ENCODE data around the gene DPYD. TPM values are rescaled to one million over a fixed set of nuclear protein-coding genes. Genes with fewer than 3 reads are reported as not detected.

Gene DPYD
- polyA plus RNA-seq, 12 donors, result 6.4 to 16.0 (median 9.2) TPM; not detected in 1

DNA sequence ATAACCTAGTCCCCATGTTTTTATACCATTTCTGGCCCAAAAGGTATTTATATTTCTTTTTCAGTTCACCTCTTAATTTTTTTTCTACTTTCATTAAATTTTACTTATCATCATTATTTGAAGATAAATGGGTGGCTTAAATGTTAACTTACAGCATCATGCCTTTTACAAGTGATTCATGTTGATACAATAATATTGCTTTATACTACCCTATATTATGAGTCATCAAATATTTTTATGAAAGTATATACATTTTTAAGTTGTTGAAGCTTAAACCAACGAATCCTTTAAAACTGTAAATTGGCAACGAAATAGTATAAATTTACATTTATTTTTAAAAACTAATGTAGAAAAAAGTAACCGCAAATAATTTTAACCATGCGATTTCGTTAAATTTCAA lies 207.9 kb downstream of the DPYD start:
- no peak for DNase-seq

DNA sequence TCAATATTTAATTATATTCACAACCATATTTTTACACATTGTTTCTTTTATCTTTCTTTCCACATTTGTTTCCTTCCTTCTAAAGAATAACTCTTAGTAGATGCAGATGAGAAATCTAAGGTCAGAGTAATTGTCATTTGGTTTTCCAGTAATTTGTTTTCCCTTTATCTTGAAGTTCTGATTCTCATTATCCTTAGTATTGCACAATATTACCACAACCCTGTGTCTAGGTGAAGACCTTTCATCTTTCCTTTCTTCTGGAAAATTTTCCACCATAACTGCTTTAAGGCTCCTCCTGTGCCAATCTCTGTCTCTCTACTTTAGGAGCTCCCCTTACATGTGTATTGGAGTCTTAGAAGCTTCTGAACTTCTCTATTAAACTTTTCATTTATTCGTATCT lies 209.0 kb downstream of the DPYD start:
- no peak for DNase-seq

DNA sequence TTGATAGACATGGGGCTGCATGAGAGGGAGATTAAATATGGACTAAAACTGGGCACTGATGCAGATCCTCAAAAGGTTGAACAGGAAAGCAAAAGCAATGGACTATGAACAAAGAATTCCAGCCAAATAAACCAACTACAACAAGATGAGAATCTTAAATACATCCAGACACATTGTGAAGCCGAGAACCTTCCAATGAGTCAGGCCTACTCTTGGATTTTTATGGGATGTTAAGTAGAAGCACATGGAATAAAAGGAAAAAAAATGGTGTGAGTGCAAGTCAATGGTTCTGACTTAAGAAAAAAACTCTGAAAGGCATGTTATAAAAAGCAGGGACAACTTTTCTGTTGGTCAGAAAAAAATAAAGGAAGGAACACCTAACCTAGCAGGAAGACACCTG lies 227.2 kb downstream of the DPYD start:
- no peak for DNase-seq

DNA sequence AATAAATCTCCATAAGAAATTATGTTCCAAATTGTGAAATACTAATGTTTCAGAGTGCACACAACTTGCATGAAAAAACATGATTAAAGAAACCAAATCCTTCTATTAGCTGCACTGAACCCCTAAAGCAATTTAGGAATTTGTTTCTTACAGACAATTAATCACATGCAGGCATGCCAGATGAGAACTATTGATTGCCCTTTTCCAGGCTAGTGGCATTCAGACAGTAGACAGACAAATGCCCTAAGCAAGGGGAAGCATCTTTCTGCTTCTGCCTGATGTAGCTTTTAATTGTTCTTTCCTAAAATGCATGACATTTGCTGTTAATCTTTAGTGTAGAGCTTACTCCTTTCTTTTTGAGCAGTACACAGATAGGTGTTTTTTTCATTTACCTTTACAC lies 229.5 kb downstream of the DPYD start:
- DNase-seq, result no peak

DNA sequence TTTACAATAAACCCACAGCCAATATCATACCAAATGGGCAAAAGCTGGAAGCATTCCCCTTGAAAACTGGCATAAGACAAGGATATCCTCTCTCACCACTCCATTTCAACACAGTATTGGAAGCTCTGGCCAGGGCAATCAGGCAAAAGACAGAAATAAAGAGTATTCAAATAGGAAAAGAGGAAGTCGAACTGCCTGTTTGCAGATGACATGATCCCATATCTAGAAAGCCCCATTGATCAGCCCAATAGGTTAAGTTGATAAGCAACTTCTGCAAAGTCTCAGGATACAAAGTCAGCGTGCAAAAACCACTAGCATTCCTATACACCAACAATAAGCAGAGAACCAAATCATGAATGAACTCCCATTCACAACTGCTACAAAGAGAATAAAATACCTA lies 235.5 kb downstream of the DPYD start:
- DNase-seq, result no peak

DNA sequence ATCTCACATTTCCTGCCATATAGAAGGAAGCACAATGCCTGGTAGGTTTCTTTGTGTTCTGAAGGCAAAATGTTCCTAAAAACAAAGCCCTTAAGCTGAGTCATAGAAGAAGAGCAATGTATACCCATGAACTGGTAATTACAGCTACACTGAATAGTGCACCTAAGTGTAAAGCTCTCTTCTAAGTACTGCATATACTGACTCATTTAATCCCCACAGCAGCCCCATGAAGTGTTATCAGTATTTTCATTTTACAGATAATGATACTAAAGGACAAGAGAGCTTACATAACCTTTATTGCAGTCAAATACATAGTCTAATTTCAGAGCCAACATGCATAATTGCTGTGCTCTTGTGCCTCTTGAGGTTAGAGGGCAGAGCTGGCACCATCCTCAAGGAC lies 239.9 kb downstream of the DPYD start:
- no peak for DNase-seq

DNA sequence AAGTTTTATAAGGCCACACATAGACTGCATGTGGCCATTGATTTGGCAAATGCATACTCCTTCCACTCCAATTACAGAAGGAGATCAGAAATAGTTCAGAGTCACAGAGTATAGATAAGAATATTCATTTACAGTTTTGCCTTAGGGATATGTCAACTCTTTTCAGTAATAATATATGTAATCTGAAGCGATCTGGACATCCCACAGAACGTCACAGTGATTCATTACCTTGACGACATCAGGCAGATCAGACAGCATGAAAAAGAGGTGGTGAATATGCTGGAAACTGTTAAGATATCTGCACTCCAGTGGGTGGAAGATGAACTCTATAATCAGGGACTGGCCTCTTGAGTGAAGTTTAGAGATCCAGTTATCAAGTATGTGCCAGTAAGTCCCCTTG lies 240.4 kb downstream of the DPYD start:
- DNase-seq, result no peak

DNA sequence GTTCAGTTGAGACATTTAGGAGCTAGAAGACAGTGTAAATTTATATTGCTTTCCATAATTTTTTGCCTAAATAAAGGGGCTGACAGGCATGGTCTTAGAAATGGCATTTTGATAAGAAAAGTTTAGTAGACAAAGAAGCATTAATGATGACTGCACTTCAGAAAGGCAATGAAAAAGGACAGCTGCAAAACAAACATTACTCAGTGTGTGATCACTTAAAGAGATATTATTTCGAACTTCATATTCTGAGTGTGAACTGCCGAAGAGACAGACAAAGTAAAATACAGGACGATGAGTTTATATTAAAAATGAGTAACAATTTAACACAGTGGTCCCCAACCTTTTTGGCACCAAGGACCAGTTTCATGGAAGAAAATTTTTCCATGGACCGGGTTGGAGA lies 243.1 kb downstream of the DPYD start:
- no peak for DNase-seq

DNA sequence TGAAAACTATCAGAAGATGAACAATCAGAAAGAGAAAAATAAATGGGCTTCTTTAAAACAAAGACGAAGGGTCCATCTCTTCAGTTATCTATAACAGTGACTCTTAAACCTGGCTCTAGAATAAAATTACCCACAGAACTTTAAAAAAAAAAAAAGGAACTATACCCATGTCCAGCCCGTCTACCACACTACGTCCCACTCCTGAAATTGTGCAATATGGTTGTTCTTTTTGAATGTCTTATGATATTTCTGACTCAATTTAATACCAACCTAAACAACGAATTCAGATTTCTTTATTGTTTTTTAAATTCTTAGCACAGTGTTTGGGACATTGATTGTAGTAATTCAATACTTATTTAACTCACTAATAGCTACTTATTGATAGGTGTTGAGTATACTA lies 246.3 kb downstream of the DPYD start:
- no peak for DNase-seq

DNA sequence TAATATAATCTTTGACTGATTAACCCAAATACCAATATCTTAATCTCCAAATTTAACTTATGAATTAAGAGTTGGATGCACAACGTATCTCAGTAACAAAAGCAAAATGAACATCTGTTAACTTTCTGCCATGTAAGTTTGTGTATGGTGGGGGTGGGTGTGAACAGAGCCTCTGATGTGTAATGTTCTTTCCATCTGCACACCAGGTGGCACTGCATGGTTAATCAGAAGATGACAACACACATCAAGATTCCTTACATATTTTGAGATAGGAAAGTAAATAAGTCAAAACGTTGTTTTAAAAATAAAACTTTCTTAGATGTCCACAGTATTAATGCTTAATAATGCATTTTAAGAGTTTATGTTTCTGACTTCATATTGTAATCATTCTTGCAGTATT lies 251.9 kb downstream of the DPYD start:
- no peak for DNase-seq

DNA sequence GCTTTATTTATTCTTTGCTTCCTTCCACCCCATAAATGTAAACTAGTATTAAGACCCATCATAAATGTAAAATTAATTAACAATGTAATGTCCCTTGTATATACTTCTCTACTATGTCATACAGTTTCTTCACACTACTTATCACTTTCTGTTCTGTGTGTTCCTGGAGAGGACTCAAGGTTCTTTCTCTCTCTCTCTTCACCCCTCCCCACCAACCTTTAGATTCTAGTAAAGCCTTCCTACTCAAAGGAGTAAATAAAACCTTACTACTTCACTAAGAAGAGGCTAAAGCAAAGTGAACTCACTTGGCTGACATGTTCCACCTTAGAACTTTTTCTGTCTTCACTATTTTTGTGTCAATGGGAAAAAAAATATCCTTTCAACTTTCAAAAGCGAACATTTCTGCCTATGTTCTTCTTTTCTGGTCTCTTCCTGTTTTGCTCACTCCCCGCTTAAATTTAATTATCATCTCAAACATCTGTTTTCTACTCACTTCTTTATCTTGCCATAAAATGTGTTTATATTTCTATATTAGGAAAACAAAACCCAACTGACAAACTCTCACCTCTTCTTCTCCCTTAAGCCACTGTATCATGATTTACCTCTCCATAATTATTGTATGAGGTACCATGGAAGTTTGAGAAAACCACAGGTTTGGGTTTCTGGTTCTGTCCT lies 260.3 kb downstream of the DPYD start:
- DNase-seq, result no peak

DNA sequence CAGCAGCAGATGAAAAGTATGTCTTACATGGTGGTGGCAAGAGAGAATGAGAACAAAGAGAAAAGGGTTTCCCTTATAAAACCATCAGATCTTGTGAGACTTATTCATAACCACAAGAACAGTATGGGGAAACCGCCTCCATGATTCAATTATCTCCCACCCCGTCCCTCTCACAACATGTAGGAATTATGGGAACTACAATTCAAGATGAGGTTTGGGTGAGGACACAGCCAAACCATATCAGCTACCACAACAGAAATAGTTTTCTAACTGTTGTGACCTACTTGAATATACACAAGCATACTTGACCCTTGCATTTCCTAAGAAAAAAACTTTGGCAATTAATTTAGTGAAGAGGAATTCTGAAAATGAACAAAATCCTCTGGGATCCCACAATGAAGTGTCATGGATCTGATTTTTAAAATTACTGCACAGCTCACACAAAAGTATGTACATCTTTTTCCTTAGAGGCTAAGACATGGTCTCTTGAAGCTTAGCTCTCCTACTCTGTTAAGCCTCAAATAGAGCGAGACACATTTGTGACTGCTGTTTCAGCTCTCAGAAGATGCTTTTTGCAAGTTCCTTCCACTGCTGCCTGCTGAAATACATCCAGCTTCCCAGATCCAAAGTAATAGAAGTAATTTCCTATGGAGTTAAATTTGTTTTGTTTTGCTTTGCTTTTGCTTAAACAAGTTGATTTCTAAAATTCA lies 265.8 kb downstream of the DPYD start:
- peak; percentile 28 for DNase-seq

DNA sequence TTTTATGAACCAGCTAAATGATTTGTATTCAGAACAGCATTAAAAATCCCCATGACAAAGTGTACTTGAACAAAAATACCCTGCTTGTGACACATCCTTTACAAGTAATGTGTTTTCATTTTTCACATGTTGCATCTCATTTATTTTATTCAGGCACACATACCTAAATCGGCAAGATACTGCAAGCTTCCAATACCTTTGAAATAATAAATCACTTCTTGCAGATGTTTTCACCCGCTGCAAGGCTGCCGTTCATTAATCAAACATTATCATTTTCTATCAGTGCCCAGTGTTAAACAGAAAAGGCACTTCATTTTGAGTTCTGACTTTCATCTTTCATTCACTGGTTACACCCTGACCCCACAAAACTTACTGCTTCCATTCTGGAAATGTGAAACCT lies 269.6 kb downstream of the DPYD start:
- DNase-seq, result no peak

DNA sequence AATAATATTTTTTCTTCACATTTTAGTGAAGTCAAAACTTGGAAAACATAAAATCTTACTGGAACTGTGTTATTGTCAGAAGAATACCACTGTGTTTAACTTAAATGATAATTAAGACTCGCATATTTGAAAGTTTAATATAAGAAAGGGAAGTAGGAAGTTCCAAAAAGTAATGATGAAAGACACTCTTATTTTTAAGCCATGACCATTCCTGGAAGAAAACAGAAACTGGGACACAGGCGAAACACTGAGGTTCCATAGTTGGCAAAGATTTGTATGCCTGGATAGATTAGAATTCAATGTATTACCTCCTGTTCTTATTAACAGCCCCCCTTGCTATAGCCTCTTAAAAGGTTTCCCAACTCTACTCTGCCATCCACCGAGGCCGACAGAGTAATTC lies 271.2 kb downstream of the DPYD start:
- no peak for DNase-seq

DNA sequence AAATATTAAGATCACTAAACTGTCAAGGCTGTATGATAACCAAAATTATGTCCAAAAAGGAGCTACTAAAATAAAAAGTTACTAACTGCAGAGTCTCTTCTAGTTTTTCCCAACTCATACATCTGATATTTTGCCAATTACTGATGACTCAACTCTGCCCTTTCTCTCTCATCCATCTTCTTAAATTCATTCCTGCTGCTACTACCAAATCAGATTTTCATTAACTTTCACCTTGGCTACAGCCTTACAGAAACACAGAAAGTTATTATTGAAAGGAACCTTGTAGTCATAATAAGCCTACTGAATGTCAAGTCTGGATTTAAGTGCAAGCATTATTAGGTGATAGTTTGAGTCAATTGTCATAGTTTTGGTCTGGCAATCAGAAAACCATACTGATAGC lies 273.1 kb downstream of the DPYD start:
- DNase-seq, result no peak

DNA sequence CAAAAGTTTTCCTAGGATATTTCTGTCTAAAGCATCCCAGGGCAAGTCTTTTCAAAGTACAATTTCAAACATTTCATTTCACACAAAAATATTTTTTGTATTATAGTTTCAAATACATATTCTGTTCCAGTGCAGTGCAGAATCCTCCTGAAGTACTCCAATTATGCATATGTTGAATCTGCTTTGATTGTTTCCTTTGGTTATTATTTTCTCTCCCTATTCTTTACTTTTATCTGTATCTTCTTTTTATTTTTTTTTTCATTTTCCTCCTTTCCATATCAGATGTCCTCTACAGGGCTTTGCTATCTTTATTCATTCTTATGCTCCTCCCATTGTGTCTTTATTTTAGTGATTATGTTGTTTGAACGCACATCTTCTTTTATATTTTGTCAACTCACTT lies 274.8 kb downstream of the DPYD start:
- no peak for DNase-seq

DNA sequence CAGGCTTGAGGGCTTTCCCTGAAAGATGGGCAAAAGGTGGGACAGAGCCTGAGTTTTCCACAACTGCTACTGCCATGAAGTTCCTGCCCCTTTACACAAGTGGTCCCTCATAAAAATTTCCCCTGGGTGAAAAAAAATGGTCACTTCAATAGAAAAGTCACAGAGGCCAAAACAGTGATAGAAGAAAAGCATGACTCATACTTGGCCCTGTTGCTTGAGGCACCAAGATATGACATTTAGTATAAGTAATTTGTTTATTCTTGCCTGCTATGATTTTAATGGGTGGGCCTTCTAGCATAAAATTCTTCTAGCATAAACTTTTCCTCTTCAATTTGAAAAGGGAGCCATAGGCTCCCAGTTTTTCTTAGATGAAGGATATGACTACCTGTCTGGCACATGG lies 280.2 kb downstream of the DPYD start:
- no peak for DNase-seq

DNA sequence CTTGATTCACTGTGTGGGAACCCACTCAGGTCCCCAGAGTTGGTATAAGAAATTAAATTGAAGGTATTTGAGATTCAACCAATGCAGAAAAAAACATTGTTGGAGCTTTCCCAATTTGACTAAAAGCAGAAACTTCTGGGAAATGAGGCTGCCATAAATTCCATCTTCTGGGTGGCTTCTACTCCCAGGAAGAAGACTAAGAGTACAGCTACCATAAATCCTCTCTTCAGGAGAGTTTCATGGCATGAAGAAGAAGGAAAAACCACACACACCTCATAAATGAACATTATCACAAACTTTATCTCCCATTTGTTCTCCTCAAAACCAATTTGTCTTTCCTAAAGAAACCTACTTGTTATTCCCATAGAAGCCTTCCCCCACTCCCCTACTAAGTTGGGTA lies 283.9 kb downstream of the DPYD start:
- no peak for DNase-seq

DNA sequence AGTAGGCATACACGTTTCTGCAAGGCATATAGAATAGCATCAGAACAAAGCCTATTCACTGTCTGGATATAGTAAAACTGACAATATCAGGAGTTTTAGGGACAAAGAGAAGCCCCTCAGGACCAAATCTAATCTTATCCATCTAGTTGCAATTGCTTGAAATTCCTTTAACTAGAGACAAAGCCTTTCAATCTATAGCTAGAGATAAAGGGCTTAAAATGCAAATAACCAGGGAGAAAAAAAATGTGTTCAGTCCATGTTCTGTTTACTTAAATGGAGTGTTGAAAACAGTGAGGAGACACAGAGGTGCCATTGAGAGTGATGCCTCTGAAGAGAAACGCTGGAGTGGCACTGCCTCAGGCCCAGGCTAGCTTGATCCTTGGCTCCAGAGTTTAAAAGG lies 286.1 kb downstream of the DPYD start:
- no peak for DNase-seq

DNA sequence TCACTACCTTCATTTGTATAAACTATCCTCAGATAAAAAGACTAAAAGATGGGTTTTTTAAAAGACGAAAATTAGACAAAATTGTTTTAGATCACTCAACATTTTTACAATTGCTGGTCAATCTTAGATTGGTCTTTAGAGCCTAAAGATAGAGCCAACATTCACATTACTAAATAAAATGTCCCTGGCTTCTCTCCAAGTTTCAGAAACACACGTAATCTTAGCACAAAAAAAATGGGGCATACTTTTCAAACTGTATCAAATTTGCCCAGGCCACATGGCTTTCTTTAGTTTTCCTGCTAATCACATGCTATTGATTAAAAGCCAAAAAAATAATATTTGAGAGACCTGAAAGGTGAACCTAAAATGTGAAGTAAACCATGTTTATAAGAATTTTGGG lies 288.1 kb downstream of the DPYD start:
- no peak for DNase-seq

DNA sequence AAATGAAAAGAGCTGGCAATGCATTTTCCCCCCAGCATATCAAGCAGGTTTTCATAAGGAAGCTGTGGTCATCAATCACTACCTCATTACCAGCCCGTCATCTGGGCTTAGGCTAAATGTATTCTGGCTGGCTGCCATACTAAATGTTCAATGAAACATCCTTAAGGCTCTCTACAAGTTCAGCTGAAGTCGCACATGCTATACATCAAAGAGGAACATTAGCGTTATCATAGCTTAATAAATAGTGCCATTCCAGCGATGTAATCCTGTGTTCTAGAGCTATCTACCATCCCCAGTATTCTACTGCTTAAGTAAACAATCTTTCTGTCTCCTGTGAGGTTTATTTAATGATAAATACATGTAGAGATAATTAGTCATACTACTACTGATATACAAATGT lies 288.8 kb downstream of the DPYD start:
- DNase-seq, result no peak

DNA sequence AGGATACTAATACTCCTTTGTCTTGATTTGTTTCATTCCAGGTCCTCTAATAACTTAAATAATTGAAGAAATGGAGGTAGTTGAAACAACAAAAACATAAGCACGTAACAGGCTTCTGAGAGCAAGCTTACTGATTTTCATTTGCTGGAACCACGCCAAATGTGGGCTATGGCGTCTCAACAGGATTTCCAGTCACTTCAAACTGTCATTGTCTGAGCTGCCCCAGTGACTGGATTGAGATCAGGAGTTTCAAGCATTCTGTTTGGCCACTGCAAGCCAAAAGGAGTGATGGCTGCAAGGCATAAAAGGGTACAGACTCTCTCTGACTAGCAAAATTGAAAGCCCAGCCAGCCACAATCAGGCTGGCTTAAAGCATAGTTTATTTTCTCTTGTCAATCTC lies 289.9 kb downstream of the DPYD start:
- no peak for DNase-seq

DNA sequence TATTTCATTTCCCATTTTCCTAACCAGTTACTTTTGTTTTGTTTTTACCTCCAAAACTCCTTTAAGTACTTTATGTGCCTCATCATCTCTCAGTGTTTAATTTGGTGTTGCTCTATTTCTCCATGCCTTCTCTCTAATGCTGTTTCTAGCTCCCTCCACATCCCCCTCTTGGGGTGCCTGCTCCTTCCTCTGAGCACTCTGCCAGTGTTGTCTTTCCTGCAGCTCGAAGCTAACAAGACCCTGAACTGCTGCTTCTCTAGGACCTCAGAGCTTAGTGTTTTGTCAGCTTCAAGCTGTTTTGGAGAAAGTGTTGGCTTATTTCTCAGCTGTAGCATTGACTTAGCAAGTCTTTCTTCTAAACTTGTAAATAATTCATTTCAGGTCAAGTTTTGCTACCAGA lies 290.6 kb downstream of the DPYD start:
- DNase-seq, result no peak

DNA sequence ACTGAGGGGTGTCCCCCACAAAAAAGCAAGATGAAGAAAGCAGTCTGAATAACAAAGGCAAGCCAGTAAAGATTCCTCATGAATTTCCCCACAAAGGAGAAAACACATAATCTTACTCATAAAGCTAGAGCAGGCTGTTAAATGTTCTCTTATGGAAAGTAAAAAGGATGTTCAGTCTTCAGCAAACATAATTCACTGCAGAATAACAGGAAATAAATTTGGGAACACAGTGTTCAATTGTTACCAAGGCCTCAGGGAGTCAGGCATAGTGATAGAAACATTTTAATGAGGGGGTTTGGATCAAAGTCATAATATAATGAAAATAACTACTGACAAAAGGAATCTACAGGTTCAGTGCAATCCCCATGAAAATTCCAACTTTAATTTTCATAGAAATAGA lies 297.6 kb downstream of the DPYD start:
- DNase-seq, result no peak

All from muscle of arm (tissue), 12 donors.